Esophagus squamous epithelium (tissue), 5 donors: ENCODE data around the gene BLOC1S4. TPM values are rescaled to one million over a fixed set of nuclear protein-coding genes. Genes with fewer than 3 reads are reported as not detected.

ENCODE experiments used
- DNase-seq: peaks from one replicate; lab custom pipeline; 2025; lab: John Stamatoyannopoulos, UW
- H3K27ac ChIP-seq, 4 donors: fragments of 200-600 bp; sonication (generic); one replicate each; pipeline ENCODE4 v1.5.1; 2016 to 2019; ENCODE audit warnings: mild to moderate bottlenecking in 1 of 4
- H3K27me3 ChIP-seq, 4 donors: fragments of 200-600 bp; sonication (generic); 1 replicate in 3 of 4; 2 replicates in 1 of 4; pipeline versions ENCODE4 v1.5.1 to v1.6.0; 2017 to 2021; ENCODE audit warnings: antibody characterized with exemption in 1 of 4
- H3K36me3 ChIP-seq, 3 donors: fragments of 200-600 bp; sonication (generic); one replicate each; pipeline ENCODE4 v1.5.1; 2016 to 2019
- H3K4me1 ChIP-seq, 3 donors: fragments of 200-600 bp; sonication (generic); one replicate each; pipeline ENCODE4 v1.5.1; 2017 to 2019
- H3K4me3 ChIP-seq, 4 donors: fragments of 200-600 bp; sonication (generic); 1 replicate in 3 of 4; 2 replicates in 1 of 4; pipeline ENCODE4 v1.5.1; 2016 to 2019; ENCODE audit warnings: mild to moderate bottlenecking in 2 of 4, moderate library complexity in 1 of 4
- H3K9me3 ChIP-seq, 3 donors: fragments of 200-600 bp; sonication (generic); one replicate each; pipeline ENCODE4 v1.5.1; 2016 to 2019
- CTCF ChIP-seq, 6 experiments: fragments of 450-650 bp in 4 of 6; fragments of 200-600 bp in 2 of 6; sonication (generic) in 2 of 6; IDR thresholded peaks; one replicate each; pipeline ENCODE4 v1.5.1; 2016 to 2019; ENCODE audit warnings: antibody characterized with exemption in 6 of 6, mild to moderate bottlenecking in 4 of 6, moderate library complexity in 4 of 6
- POLR2A ChIP-seq, 4 donors: fragments of 450-650 bp; IDR thresholded peaks; one replicate each; pipeline ENCODE4 v1.6.1; 2017; ENCODE audit warnings: antibody characterized with exemption in 4 of 4, mild to moderate bottlenecking in 4 of 4, moderate library complexity in 3 of 4
- WGBS, 2 donors: methylation state at CpG; one replicate each; pipeline ENCODE4 v1.1.5; 2018; 5-methylcytosine and 5-hydroxymethylcytosine counted together
- intact Hi-C: fragments of 100-400 bp; cut with DNase I; formaldehyde crosslinking; loops from one replicate; pipeline ENCODE4 v1.15.0; 2022
- total RNA-seq, 4 donors: library from RNA; depleted of rRNA; stranded (reverse); fragments of >200 nt; gene quantifications; one replicate each; pipeline ENCODE4 v1.1.0, GENCODE V29; 2016
- donor health status: DM: yes; HTN: yes; CAD: no.

The BLOC1S4 gene
- total RNA-seq, 4 donors from 2014 or later, result 12.4 to 19.6 (median 14.3) TPM

- intact Hi-C loops, result no loop called here
- Histone ChIP-seq H3K4me1 (peaks cover 23 to 56% (median 28%) of the 10 kb centered on the region in 3 donors), H3K27ac (peak overlapping the region; percentile 64 to 84 (median 70)), H3K27me3 (no peaks in the 10 kb centered on the region), H3K36me3 (peaks cover 0 to 15% (median 0%) of the 10 kb centered on the region in 3 donors), H3K9me3 (no peaks in the 10 kb centered on the region), H3K4me3 (peak overlapping the region in 2 of 4 donors; percentile 15)
- DNase-seq, result no peak
- peak in 1 of 4 donors; percentile 16 for TF ChIP-seq POLR2A (IDR thresholded peaks at IDR 0.05)
- peak in 1 of 6 experiments; percentile 19 for TF ChIP-seq CTCF (IDR thresholded peaks at IDR 0.05)
- WGBS, 2 donors, result 31 to 42% methylated on average over 15 to 18 of the region's 18 CpGs
Measured at GRCh38 chr4:6695660-6696610, 20.0 kb upstream of the BLOC1S4 start.

DNA sequence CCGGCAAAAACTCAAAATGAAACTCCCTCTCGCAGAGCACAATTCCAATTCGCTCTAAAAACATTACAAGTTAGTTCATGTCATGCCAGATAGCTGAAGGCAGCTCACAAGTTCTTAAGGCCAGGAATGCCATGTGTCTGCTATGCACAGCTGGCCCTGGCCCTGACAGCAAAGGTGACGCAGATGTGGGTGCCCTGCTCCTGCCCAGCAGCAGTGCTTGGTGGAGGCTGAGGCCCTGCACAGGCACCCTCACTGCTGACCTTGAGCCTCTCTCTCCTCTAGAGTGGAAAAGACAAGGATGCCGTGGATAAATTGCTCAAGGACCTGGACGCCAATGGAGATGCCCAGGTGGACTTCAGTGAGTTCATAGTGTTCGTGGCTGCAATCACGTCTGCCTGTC is 19.4 kb upstream of the BLOC1S4 start:
- intact Hi-C loops, result no loop called here
- H3K36me3 ChIP-seq, result peaks cover 0 to 20% (median 0%) of the 10 kb centered on the region in 3 donors
- H3K4me3 ChIP-seq, result peak overlapping the region in 1 of 4 donors; percentile 15
- peaks cover 23 to 53% (median 28%) of the 10 kb centered on the region in 3 donors for H3K4me1 ChIP-seq
- WGBS, 2 donors, result 17 to 30% methylated on average over 7 to 8 of the region's 8 CpGs
- TF ChIP-seq POLR2A (IDR thresholded peaks at IDR 0.05) (no peak), CTCF (IDR thresholded peaks at IDR 0.05) (no peak)
- DNase-seq, result no peak
- H3K27ac ChIP-seq, result peak overlapping the region; percentile 64 to 84 (median 70)
- no peaks in the 10 kb centered on the region for H3K27me3 ChIP-seq
- H3K9me3 ChIP-seq, result no peaks in the 10 kb centered on the region

DNA sequence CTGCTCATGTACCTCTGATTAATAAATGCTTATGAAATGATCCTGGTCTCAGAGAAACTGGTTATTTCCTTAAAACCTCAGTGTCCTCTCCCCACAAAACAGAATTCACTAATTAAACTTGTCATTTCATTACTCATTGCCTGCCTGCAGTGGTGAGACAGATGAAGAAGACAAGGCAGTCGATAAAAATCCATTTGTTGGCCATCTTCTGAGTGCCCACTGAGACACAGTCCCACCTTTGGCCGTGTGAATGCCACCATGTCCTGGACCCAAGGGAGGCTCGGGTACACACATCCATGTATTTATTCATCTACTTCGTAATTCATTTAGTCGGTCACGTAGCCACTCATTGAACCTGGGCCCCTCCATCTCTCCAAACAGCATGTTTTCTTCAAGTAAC is 18.8 kb upstream of the BLOC1S4 start:
- no peak for DNase-seq
- Histone ChIP-seq H3K36me3 (peaks cover 0 to 26% (median 0%) of the 10 kb centered on the region in 3 donors), H3K9me3 (no peaks in the 10 kb centered on the region), H3K4me3 (no peak overlapping the region), H3K27me3 (no peaks in the 10 kb centered on the region), H3K4me1 (peaks cover 23 to 53% (median 28%) of the 10 kb centered on the region in 3 donors), H3K27ac (peak overlapping the region; percentile 64 to 84 (median 70))
- WGBS, 2 donors, result 88 to 92% methylated on average over 6 of the region's 6 CpGs
- TF ChIP-seq POLR2A (IDR thresholded peaks at IDR 0.05) (no peak), CTCF (IDR thresholded peaks at IDR 0.05) (no peak)
- intact Hi-C loops, result no loop called here

DNA sequence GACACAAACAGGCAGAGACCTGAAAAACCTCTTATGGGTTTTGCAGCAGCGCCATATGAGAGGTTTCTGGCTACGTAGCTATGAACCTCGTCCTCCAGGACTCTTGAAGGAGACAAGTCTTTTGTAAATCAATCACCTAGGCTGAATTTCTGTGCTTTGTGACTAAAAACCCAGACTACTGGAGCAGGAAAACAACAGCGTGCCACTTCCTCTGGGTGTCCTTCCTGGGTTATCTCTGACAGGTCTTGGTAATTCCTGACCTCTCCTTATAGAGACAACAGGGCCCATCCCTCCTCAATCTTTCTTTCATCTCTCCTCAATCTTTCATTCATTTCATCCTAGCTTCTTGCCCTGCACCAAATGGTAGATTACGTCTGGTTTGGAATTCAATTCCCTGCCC is 16.6 kb upstream of the BLOC1S4 start:
- intact Hi-C loops, result no loop called here
- Histone ChIP-seq H3K4me1 (peaks cover 14 to 41% (median 23%) of the 10 kb centered on the region in 3 donors), H3K27ac (no peak overlapping the region), H3K36me3 (peaks cover 0 to 43% (median 0%) of the 10 kb centered on the region in 3 donors), H3K9me3 (no peaks in the 10 kb centered on the region), H3K4me3 (no peak overlapping the region), H3K27me3 (no peaks in the 10 kb centered on the region)
- WGBS, 2 donors, result 68 to 73% methylated on average over 5 of the region's 5 CpGs
- no peak for DNase-seq
- TF ChIP-seq POLR2A (IDR thresholded peaks at IDR 0.05), result no peak
- no peak for TF ChIP-seq CTCF (IDR thresholded peaks at IDR 0.05)

- Histone ChIP-seq H3K9me3 (no peaks in the 10 kb centered on the region), H3K4me1 (peaks cover 12 to 41% (median 19%) of the 10 kb centered on the region in 3 donors), H3K27ac (no peak overlapping the region), H3K4me3 (no peak overlapping the region), H3K36me3 (peaks cover 0 to 44% (median 0%) of the 10 kb centered on the region in 3 donors), H3K27me3 (no peaks in the 10 kb centered on the region)
- intact Hi-C loops, result no loop called here
- TF ChIP-seq CTCF (IDR thresholded peaks at IDR 0.05) (no peak), POLR2A (IDR thresholded peaks at IDR 0.05) (no peak)
- DNase-seq, result no peak
- WGBS, 2 donors, result 89 to 90% methylated on average over 1 of the region's 1 CpG
Measured at GRCh38 chr4:6699903-6700302, 16.1 kb upstream of the BLOC1S4 start.
